Measurements from ENCODE around the gene NCOA3. TPM values are rescaled to one million over a fixed set of nuclear protein-coding genes. Genes with fewer than 3 reads are reported as not detected.

Gene NCOA3
- total and polyA plus RNA-seq, 10 of the 15 experiments (the other 5 are each of a cell fraction or from before 2014, with no cell fraction given), result 16.9 to 96.2 (median 73.6) TPM

DNA sequence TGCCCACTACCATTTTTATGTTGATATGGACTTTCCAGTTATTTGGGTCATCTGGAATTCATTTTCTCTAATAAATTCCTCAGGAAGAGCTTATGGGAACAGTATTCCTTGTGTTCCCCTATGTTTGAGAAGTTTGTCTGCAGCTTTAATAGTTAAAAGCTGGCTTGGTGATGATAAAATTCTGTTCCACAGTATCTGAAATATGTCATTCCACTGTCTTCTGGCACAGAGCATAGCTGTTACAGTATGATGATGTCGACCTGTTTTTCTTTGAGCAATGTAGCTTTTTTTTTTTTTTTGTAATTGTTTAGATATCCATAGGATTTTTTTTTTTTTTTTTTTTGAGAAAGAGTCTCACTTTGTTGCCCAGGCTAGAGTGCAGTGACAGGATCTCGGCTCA is 43.2 kb downstream of the NCOA3 start (continued):
- no peak for TF ChIP-seq MAX (IDR thresholded peaks at IDR 0.05; ENCODE audit: low read depth, low read length)

- WGBS (ENCODE audit: insufficient coverage, insufficient replicate concordance, low lambda C conversion rate, missing lambda C conversion rate), result 76% methylated on average over 4 of the region's 4 CpGs
- FAIRE-seq (no peak), ATAC-seq (no peak), DNase-seq (ENCODE audit: low read depth, low spot score) (no peak)
- H3K27ac ChIP-seq (ENCODE audit: control insufficient read depth, insufficient read depth), result no peak overlapping the region
- ChIA-PET SMC1A (ENCODE audit: uncharacterized antibody, unreplicated experiment) (interaction anchor here (0.6 to 3.0 kb wide), 7 partner anchors 15 to 113 kb away, joined by 3 to 13 read pairs (median 3); no protein-coding TSS in a partner anchor), POLR2A (interaction anchor here (0.6 to 1.4 kb wide), 5 partner anchors 10 to 44 kb away, joined by 3 to 5 read pairs (median 3); partner anchors contain the start of gene NCOA3), CTCF (interaction anchor here (0.8 to 1.4 kb wide), 4 partner anchors 11 to 37 kb away, joined by 3 read pairs; no protein-coding TSS in a partner anchor), RAD21 (ENCODE audit: unreplicated experiment) (interaction anchor here (0.6 to 1.3 kb wide), 3 partner anchors 38 to 52 kb away, joined by 3 read pairs; no protein-coding TSS in a partner anchor)
- H2AFZ ChIP-seq (ENCODE audit: control insufficient read depth, low read depth, low read length), result no peak overlapping the region
- H3K4me2 ChIP-seq (ENCODE audit: control insufficient read depth, insufficient read depth), result 0 out of 2 replicates have a peak overlapping the region, but pooled peaks have one; percentile 7
- in situ Hi-C loops (cut with MboI), result no loop called here
- no peaks in the 10 kb centered on the region for H3K27me3 ChIP-seq (replicated peaks in 1 of 2; ENCODE audit: control insufficient read depth in 2 of 2, insufficient read depth in 2 of 2, low read length in 1 of 2)
- no peaks in the 10 kb centered on the region; the same call in 1 of the 2 replicates for H4K20me1 ChIP-seq (ENCODE audit: control insufficient read depth, insufficient read depth)
- BruUV-seq (replicated peaks), result no TSS peak
- peaks cover 90% of the 10 kb centered on the region for H3K79me2 ChIP-seq (ENCODE audit: control insufficient read depth, insufficient read depth, low read length)
- no peak overlapping the region for H3K4me3 ChIP-seq
- H3K9ac ChIP-seq (ENCODE audit: control insufficient read depth, insufficient read depth, low read length), result no peak overlapping the region
- no peaks in the 10 kb centered on the region; the same call in 2 of the 3 replicates for H3K9me3 ChIP-seq (replicated peaks; ENCODE audit: control insufficient read depth, insufficient read depth, low read length)
- intact Hi-C loops (cut with micrococcal nuclease; ENCODE audit: unreplicated experiment), result no loop called here
- peaks cover 25% of the 10 kb centered on the region for H3K4me1 ChIP-seq (ENCODE audit: control insufficient read depth, insufficient read depth, low read length)
- peaks cover 0 to 9% of the 10 kb centered on the region in 2 experiments for H3K36me3 ChIP-seq (ENCODE audit: control insufficient read depth in 2 of 2, insufficient read depth in 2 of 2, low read length in 1 of 2)
- TF ChIP-seq ATF2 (IDR thresholded peaks at IDR 0.05; ENCODE audit: low read length) (no peak), ZNF207 (IDR thresholded peaks at IDR 0.05; ENCODE audit: borderline replicate concordance) (no peak), MLLT1 (IDR thresholded peaks at IDR 0.05) (no peak), ZNF622 (IDR thresholded peaks at IDR 0.05) (no peak), POLR2AphosphoS5 (IDR thresholded peaks at IDR 0.05; ENCODE audit: low read length) (no peak), POU2F2 (IDR thresholded peaks at IDR 0.05; ENCODE audit: borderline replicate concordance, low read depth, low read length) (no peak), TCF7 (IDR thresholded peaks at IDR 0.05; ENCODE audit: borderline replicate concordance) (no peak), SREBF1 (IDR thresholded peaks at IDR 0.05; ENCODE audit: low read length) (no peak), ZBTB4 (CRISPR knock-in tag; IDR thresholded peaks at IDR 0.05) (no peak), RELB (IDR thresholded peaks at IDR 0.05; ENCODE audit: low read depth) (no peak), CBX3 (IDR thresholded peaks at IDR 0.05; ENCODE audit: borderline replicate concordance, low read depth) (no peak), ZNF274 (IDR thresholded peaks at IDR 0.05; ENCODE audit: insufficient read depth, insufficient read length) (no peak), MXI1 (IDR thresholded peaks at IDR 0.05; ENCODE audit: low read depth, low read length) (no peak)
These were observed 43.8 kb downstream of the NCOA3 start for GRCh38 chr20:47545499-47545898.

Data from GM12878 (cell line).